BJ (cell line): ENCODE measurements around the gene BCL3. TPM values are rescaled to one million over a fixed set of nuclear protein-coding genes. Genes with fewer than 3 reads are reported as not detected.
"Not testable (repeated sequence)": the region's sequence is repeated elsewhere in the genome, so short reads cannot be mapped to it uniquely, and the experiment has no call there.

Experiments
- CTCF ChIA-PET: fragments of 350-600 bp; formaldehyde crosslinking; extraction: SDS; loops from one replicate; lab custom pipeline; 2021; ENCODE audit warnings: antibody characterized with exemption, inconsistent platforms; lab: Yijun Ruan, JAX
- POLR2A ChIA-PET: fragments of 300-600 bp; sonication (Branson Sonifier 250); formaldehyde crosslinking; extraction: SDS; loops from one replicate; lab custom pipeline; 2021; ENCODE audit warnings: antibody characterized with exemption; lab: Charles Lee
- DNase-seq: peaks from one replicate; pipeline ENCODE4 v3.0.0-alpha.2; 2011; ENCODE audit warnings: low read depth
- H3K27me3 ChIP-seq: 2 replicates; pipeline ENCODE4 v1.6.0; 2011; ENCODE audit warnings: low read length; ENCODE audit not compliant: control insufficient read depth, insufficient read depth
- H3K36me3 ChIP-seq: 2 replicates; pipeline ENCODE4 v1.5.1; 2011; ENCODE audit warnings: low read length; ENCODE audit not compliant: control insufficient read depth, insufficient read depth
- H3K4me3 ChIP-seq: 2 replicates; pipeline ENCODE4 v1.5.1; 2011; ENCODE audit warnings: low read depth, mild to moderate bottlenecking, control low read depth, low read length
- CTCF ChIP-seq: IDR thresholded peaks from 2 replicates; pipeline ENCODE4 v1.5.1; 2011; ENCODE audit warnings: low read depth, mild to moderate bottlenecking, control low read depth, inconsistent platforms, low read length, moderate library complexity; ENCODE audit not compliant: insufficient read depth
- polyA plus RNA-seq: library from polyadenylated mRNA; depleted of rRNA; stranded (reverse); fragments of >200 nt; gene quantifications from 2 replicates; pipeline ENCODE4 v1.2.3, GENCODE V29; 2011

Gene BCL3
- polyA plus RNA-seq, 1 experiment, result 9.1 TPM

DNA sequence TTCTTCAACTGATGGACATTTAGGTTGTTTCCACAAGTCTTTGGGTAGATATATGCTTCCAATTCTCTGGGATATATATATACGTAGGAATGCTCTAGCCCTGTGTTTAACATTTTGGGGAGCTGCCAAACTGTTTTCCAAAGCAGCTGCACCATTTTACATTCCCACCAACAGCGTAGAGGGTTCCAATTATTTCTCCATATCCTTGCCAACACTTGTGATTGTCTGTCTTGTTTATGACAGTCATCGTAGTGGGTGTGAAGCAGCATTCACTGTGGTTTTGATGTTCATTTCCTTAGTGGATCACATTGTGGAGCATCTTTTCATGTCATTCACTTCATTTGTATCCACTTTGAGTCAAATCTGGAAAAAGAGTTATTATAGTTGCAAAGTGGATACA lies 24.5 kb downstream of the BCL3 start:
- no peaks in the 10 kb centered on the region for H3K27me3 ChIP-seq
- no peak overlapping the region for H3K4me3 ChIP-seq
- ChIA-PET POLR2A (interaction anchor here (0.7 kb wide), 1 partner anchor 70 kb away, joined by 4 read pairs; no protein-coding TSS in a partner anchor), CTCF (interaction anchor here (0.6 to 15.9 kb wide), 12 partner anchors 11 to 202 kb away, joined by 3 to 369 read pairs (median 6); no protein-coding TSS in a partner anchor)
- TF ChIP-seq CTCF, result no peak
- no peaks in the 10 kb centered on the region for H3K36me3 ChIP-seq
- no peak for DNase-seq

DNA sequence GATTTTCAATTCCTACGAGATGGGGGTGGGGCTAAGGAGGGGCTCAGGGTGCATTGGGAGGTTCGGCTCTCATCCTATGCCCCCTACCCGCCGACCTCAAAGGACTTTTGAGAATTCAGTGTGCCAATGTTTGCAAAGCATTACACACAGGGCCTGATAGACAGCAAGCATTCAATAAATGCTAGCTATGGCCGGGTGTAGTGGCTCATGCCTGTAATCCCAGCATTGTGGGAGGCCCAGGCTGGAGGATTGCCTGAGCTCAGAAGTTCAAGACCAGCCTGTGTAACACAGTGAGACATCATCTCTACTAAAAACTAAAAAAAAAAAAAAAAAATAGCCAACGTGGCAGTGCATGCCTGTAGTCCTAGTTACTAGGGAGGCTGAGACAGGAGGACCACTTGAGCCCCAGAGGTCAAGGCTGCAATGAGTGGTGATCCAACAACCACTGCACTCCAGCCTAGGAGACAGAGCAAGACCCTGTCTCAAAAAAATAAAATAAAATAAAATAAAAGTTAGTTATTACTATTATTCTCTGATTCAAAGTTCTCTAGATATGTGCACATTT lies 27.2 kb downstream of the BCL3 start:
- CTCF ChIA-PET, result interaction anchor here (1.3 to 15.9 kb wide), 5 partner anchors 9 to 86 kb away, joined by 4 to 369 read pairs (median 22); no protein-coding TSS in a partner anchor
- Histone ChIP-seq H3K4me3 (no peak overlapping the region), H3K36me3 (no peaks in the 10 kb centered on the region), H3K27me3 (no peaks in the 10 kb centered on the region)
- POLR2A ChIA-PET, result no interaction called here
- TF ChIP-seq CTCF, result no peak
- no peak for DNase-seq

DNA sequence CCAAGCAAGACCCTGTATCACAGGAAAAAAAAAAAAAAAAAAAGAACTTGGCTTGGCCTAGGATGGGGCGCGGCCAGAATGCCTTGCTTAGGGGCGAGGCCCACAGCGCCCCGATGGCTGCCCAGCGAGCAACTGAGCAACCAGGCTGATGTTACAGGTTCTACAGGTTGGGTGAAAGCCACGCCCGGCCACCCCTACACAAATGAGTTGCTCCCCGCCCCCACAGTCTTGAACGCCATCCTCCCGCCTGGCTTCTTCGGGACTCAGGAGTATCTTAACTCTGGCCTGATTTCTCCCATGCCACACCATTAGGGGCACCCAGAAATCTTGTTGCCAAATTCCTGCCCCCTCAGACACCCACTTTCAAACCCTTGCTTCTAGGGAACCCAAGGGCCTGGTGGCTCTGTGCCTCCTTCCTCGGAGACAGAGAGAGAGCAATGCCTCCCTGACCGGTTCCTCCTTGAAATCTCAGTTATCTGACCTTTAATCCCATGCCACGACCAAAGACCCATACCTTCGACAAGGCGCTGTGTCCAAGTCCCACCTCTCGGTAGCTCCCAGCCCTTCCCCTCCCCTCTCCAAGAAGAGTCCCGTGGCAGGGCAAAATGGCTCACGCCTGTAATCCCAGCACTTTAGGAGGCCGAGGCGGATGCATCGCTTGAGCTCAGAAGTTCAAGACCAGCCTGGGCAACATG lies 28.0 kb downstream of the BCL3 start:
- Histone ChIP-seq H3K4me3 (no peak overlapping the region), H3K27me3 (no peaks in the 10 kb centered on the region), H3K36me3 (no peaks in the 10 kb centered on the region)
- no peak for DNase-seq
- POLR2A ChIA-PET, result no interaction called here
- CTCF ChIA-PET, result interaction anchor here (0.9 to 15.9 kb wide), 4 partner anchors 8 to 55 kb away, joined by 3 to 369 read pairs (median 14); no protein-coding TSS in a partner anchor
- TF ChIP-seq CTCF, result no peak

GRCh38 chr19:44777715-44778347 lies 29.3 kb downstream of the BCL3 start, which contains the start of gene CBLC:
TSS of gene CBLC (plus strand) at chr19:44777890. CDS start at chr19:44777932, 42 bp downstream.
- no peak for TF ChIP-seq CTCF
- POLR2A ChIA-PET, result no interaction called here
- Histone ChIP-seq H3K27me3 (no peaks in the 10 kb centered on the region), H3K36me3 (no peaks in the 10 kb centered on the region), H3K4me3 (no peak within 1 kb of the TSS)
- DNase-seq, result no peak
- CTCF ChIA-PET, result interaction anchor here (1.2 to 1.9 kb wide), 2 partner anchors 53 to 68 kb away, joined by 3 to 6 read pairs; partner anchors contain the start of gene NECTIN2

GRCh38 chr19:44779150-44779549 lies 30.6 kb downstream of the BCL3 start:
- TF ChIP-seq CTCF, result no peak
- no peaks in the 10 kb centered on the region for H3K27me3 ChIP-seq
- ChIA-PET POLR2A (no interaction called here), CTCF (interaction anchor here (1.2 kb wide), 2 partner anchors 29 to 67 kb away, joined by 3 to 5 read pairs; partner anchors contain the start of gene NECTIN2)
- H3K4me3 ChIP-seq, result no peak overlapping the region
- no peaks in the 10 kb centered on the region for H3K36me3 ChIP-seq
- DNase-seq, result no peak

DNA sequence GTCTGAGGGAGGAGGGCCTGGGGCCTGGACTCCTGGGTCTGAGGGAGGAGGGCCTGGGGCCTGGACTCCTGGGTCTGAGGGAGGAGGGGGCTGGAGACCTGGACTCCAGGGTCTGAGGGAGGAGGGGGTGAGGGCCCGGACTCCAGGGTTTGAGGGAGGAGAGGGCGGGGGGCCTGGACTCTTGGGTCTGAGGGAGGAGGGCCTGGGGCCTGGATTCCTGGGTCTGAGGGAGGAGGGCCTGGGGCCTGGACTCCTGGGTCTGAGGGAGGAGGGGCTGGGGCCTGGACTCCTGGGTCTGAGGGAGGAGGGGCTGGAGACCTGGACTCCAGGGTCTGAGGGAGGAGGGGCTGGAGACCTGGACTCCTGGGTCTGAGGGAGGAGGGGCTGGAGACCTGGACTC lies 33.2 kb downstream of the BCL3 start:
- H3K36me3 ChIP-seq, H3K4me3 ChIP-seq, POLR2A ChIA-PET, H3K27me3 ChIP-seq, DNase-seq: not testable (repeated sequence)
- CTCF ChIA-PET, result interaction anchor here (1.1 to 5.1 kb wide), 2 partner anchors 11 to 64 kb away, joined by 3 to 30 read pairs; partner anchors contain the start of gene NECTIN2
